ENCODE data around the gene HECW1.

HECW1 gene

GRCh38 chr7:43276547-43276946 lies 164.1 kb downstream of the HECW1 start:
- DNase-seq: no peak

- no peak for DNase-seq
Measured at GRCh38 chr7:43278088-43278644, 165.7 kb downstream of the HECW1 start.

GRCh38 chr7:43281268-43281667 lies 168.8 kb downstream of the HECW1 start:
- no peak for DNase-seq

DNA sequence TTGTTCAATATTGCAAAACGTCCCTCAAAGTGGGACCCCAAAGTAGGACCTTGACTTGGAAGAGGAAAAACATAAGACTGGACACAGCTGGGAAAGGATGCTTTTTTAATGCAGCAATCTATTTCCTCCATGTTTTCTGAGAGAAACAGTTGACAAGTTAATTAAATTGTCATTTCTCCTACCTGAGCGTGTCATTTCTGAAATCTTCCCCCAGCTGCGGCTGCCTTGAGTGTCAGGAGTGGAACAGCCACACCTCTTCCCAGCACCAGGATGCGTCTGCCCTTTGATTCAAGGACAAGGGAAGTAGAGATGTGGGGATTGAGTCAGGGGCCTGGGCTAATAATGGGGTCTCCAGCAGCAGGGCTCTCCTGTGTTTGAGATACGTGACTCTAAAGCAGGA lies 171.3 kb downstream of the HECW1 start:
- no peak for DNase-seq

GRCh38 chr7:43289826-43290225 lies 177.4 kb downstream of the HECW1 start:
- no peak for DNase-seq

- no peak for DNase-seq
Measured at GRCh38 chr7:43290978-43291377, 178.5 kb downstream of the HECW1 start.

- DNase-seq: no peak
Measured at GRCh38 chr7:43291789-43292188, 179.3 kb downstream of the HECW1 start.

- no peak for DNase-seq
Measured at GRCh38 chr7:43292384-43292783, 179.9 kb downstream of the HECW1 start.

DNA sequence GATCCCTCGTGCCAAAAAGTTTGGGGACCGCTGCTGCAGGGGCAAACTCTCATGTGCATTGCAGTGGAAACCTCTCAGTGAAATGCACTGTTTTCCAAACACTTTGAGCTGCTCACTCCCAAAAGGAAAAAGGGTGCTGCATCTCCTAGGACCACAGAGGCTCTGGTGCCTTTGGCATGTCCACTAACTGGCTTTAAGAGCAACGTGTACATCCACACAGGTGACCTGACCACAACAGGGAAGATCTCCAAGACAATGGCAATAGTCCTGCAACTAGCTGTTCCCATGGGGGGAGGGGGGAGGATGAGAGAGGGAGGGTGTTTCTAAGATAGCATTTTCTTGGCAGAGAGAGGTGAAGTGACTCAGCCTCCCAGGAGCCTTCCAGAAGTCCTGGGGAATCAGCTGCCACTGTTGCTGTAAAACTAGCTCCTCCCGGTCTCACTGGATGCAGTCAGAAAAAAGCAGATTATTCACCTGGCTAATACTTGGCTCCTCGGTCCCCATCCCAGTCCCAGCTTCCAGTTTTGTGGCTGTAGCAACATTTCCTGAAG lies 181.7 kb downstream of the HECW1 start:
- DNase-seq: no peak

- DNase-seq: no peak
Measured at GRCh38 chr7:43295429-43295828, 183.0 kb downstream of the HECW1 start.

DNA sequence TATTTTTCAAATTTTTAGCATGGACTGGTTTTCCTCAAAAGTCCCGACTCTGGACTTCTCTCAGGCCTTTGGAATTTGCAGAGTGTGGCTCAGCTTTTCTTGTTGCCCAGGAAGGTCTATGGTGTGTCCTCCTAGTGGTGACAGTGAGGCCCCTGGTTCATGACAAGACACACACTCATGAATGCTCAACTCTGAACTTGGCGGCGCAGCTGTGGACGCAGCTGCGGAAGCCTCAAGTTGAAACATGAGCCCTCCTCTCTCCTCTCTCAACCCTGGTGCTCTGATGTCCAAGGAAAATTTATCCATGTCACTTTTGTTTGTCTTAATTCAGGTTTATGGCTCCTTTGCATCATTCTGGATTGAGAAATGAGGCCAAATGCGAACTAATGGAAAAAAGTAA lies 183.9 kb downstream of the HECW1 start:
- DNase-seq: no peak

DNA sequence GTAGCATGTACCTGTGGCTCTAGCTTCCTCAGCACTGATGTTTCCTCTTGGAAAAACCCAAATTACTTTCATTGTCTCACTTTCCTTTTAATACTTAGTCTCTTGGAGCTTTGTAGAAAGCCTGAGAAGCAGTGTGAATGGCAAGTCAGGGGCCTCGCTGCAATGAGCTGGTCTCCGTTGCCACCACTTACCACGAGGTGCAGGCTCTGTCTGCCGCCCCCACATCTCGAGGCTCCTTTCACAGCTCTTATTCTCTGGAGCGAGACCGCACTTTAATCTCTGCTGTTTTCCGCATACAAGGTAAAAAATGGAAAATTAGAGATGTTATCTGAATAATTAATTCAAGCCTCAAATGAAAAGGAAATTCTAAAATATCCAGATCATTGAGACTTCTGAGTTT lies 186.2 kb downstream of the HECW1 start:
- DNase-seq: no peak

GRCh38 chr7:43300121-43300520 lies 187.7 kb downstream of the HECW1 start:
- no peak for DNase-seq

DNA sequence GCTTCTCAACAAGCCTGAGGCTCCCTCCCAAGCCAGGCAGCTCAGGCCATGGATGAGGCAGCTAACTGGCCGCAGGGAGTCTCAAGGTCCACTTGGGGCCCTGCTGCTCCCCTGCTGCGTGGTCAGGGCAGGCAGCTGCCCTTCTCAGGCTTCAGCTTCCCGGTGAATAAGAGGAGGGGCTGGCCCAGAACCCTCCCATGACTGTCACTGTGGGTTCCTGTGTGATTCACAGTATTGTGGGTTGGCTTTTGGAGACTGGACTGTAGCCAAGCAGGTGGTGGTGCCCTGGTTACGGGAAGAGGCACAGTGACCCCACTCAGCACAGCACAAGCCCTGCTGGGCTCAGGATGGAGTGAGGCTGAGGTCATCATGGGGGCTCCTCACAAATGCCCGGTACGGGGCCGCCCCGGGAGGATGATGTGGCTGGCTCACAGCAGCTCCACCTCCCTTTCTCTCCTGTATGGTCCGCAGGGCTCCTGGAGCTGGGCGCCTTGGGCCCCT lies 189.8 kb downstream of the HECW1 start:
- peak; percentile 53 for DNase-seq

DNA sequence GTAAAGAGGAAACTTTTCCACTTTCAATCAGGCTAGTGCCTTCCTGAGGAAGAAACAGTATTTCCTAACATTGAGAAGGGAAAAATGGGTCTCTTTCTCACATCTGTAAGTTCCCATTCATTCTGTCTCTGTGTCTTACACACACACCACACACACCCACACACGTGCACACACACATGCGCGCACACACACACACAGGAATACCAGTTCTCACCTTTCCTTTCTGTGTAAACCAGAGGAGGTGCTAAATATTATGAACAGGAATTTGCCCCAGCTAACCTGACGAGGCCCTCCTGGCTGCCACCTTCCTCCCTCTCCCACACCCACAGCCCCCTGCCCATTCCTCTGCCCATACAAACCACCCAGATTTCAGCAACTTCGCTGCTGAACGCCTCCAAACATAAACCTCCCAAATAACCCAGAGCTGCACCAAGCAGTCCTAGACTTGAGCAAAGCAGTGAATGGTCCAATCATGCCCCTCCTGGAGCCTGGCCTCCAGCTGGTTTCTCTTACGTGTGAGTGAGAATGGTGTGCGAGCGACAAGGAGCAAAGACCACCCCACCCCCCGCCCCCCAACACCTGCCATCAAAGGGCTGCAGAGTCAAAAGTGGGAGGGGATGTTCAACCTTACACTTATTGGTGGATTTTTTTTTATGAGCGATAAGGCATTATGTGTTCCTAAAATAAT lies 190.5 kb downstream of the HECW1 start:
- no peak for DNase-seq

GRCh38 chr7:43303740-43304241 lies 191.3 kb downstream of the HECW1 start:
- DNase-seq: no peak

- DNase-seq: no peak
Measured at GRCh38 chr7:43306404-43306803, 194.0 kb downstream of the HECW1 start.

DNA sequence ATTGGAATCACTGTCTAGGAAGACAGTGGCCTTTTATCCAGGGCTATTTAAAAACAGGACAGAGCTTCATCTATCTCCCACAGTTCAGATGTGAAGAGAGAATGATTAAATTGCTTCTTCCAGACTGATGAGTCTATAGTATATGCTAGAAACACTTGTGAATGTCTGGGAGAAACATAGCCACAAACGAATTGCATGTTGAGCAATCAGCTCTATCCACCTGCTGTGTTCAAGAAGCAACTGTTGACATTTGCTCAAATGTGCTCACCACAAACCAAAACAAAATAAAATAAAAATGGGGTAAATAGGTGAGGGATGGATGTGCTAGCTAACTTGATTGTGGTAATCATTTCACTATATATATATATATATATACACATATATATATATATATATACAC lies 195.1 kb downstream of the HECW1 start:
- DNase-seq: no peak

- DNase-seq: no peak
Measured at GRCh38 chr7:43308913-43309705, 196.7 kb downstream of the HECW1 start.

DNA sequence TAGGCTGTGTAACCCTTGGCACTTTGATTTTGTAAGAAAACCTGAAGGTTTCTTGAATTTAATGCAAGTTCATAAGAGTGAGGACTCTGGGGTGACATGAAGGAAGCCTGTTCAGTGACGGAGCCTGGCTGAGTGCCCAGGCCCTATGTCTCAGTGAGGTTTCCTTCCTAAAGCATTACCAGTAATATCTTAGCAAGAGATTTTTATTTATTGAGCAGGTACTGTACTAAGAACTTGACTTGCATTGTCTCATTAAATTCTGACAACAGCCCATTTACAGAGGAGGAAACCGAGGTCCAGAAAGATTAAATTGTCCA lies 197.2 kb downstream of the HECW1 start:
- no peak for DNase-seq

- no peak for DNase-seq
Measured at GRCh38 chr7:43311052-43311451, 198.6 kb downstream of the HECW1 start.

- DNase-seq: no peak
Measured at GRCh38 chr7:43311694-43312093, 199.2 kb downstream of the HECW1 start.

DNA sequence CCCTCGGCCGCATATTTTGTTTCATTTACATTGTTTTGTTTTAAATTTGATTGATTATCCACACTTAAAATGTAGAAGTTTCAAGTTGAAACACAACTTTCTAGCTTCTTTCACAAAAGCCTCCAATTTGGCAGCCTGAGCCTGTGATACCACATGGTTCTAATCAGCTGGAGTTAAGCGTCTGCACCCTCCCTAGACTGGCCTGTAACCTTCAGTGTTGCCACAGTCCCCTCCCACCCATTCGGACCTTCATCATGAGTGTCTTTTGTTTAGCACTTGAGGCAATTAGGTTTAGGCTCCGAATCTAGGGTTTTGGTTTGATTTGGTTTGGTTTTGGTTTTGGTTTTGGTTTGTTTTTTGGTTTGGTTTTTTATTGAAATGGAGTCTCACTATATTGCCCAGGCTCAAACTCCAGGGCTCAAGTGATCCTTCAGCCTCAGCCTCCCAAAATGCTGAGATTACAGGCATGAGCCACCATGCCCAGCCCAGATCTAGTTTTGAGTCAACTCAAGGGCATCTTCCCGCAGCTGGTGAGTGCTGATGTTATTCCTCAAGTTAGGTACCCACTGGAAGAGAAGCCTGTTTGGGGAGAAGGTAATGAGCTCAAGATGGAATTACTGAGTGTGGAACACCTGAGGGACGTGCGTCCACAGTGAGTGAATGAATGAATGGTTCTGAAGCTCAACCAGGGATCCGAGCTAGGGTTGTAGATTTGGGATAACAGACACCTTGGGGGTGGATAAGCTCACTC lies 201.4 kb downstream of the HECW1 start:
- no peak for DNase-seq

Data from eye (tissue), 1 donor.